Stimulated activated CD4-positive, alpha-beta T cell treated with anti-CD3 and anti-CD28 coated beads, TNF-alpha, amount 100 ng/mL, for 4 hours (primary cell): ENCODE results near the gene KCNH5.

Experiments used
- DNase-seq, 3 experiments: peaks; one replicate each; pipeline ENCODE4 v3.0.0-alpha.2; 2020; ENCODE audit warnings: low read depth in 3 of 3

Gene KCNH5

GRCh38 chr14:62673014-62673755 lies 372.1 kb downstream of the KCNH5 start:
- DNase-seq: no peak

DNA sequence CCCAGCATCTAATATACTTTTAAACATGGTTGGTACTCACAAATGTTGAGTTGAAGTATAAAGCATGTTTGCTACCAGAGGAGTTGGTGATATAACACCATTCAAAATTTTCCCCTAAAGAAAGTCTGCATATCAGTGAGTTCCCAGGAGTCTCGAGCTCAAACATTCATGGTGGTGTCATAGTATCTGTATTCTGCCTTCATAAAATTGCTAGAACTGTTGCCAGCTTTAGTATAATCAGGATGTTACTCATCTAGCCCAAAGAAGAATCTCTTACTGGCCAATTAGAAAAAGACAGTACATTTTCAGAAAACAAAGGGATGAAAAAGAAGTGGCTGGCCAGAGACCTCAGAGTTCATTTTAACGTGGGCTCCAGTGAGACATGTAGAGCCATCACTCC lies 374.7 kb downstream of the KCNH5 start:
- DNase-seq: no peak

DNA sequence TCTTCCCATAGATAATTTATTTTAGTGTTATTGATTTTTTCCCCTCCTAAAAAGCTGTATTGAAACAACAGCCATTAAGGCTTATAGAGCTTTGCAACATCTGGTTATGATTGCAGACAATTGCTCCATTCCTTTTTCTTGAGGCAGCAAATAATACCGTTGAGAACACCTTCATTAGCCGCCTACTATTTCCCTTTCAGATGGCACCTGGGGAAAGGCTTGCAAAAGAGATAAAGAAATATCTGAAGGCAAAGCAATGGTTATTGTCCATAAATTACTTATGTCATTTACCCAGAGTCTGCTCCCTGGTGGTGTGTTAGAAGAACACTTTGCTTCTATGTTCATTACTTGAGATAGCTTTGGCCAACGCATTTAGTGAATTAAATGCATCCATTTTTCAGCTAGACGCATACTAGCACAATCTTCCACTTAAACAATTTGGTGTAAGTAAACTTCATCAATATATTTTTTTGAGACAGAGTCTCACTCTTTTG lies 377.8 kb downstream of the KCNH5 start:
- no peak for DNase-seq

- no peak for DNase-seq
Measured at GRCh38 chr14:62665286-62665685, 380.0 kb downstream of the KCNH5 start.

DNA sequence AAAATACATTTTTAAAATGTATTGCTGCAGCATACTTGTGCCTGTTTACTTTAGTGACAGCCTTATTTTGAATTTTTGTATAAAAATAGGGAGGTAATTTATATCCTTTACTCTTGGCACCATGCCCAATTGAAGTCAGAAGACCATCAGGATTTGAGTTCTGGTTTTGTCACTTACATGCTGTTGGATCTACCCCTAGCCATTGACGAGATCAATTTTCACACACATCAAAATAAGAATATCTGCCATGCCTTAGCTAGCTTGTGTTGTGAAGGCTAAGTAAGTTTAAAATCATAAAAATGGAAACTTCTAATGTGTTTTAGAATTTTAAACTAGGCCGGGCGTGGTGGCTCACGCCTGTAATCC lies 381.8 kb downstream of the KCNH5 start:
- DNase-seq: no peak

DNA sequence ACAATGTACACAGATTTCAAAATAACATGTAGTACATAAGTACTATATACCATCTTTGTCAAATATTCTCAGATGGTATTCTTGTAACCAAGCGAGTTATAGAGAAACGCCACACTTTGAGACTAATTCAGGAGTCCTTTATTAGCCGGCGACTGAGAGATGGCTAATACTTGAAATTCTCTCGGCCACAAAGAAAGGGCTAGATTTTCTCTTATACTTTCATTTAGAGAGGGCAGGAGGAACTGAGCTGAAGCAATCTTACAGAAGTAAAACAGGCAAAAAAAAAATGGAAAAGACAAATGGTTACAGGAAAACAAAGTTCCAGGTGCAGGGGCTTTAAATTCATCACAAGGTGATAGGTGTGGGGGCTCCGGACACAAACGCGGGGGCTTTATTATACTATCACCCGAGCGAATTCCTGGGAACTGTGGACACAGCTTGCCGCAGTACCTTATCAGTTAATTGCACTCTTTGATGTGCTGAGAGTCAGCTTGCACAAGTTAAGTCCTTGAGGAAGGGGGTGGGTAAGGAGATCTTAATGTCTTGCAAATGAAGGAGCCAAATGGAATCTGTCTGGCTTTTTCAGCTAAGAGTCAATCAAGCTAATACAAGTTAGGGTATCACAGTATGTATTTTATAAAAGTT lies 382.3 kb downstream of the KCNH5 start:
- DNase-seq: no peak

- DNase-seq: no peak
Measured at GRCh38 chr14:62661818-62662217, 383.4 kb downstream of the KCNH5 start.

GRCh38 chr14:62658631-62659030 lies 386.6 kb downstream of the KCNH5 start:
- DNase-seq: no peak

DNA sequence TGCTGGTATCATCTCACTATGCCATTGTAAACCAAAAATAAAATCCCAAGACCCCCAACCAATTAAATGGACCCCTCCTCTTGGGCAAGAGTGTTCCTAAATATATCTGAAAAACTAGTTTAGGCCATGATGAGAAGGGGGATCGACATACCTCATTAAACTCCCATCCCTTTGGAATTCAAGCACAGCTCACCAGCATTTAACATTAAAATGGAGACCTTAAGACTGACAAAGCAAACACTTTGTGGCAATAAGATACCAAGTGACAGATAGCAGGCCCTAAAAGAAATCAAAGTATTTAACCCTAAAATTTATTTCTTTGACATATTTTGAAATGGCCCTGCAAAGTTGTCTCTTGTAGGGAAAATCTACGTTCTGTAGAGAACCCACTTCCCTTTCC lies 387.9 kb downstream of the KCNH5 start:
- DNase-seq: no peak

DNA sequence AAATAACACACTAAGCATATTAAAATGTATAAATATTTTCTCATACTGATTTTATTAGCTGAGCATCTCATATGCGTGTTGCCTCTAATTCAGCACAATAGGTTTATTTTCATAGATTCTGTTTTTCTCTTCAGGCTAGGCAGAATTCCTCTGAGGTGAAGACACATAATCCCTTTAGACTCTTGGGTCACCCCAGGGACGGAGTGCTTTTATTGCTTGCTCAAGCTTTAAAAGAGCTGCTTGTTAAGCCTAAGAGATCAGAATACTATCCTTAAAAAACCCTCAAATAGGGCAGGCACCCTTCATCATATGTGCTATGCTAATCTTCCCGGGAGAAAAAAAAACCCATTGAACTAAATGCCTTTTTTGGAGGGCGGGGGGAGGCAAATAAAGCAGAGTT lies 390.1 kb downstream of the KCNH5 start:
- DNase-seq: no peak

DNA sequence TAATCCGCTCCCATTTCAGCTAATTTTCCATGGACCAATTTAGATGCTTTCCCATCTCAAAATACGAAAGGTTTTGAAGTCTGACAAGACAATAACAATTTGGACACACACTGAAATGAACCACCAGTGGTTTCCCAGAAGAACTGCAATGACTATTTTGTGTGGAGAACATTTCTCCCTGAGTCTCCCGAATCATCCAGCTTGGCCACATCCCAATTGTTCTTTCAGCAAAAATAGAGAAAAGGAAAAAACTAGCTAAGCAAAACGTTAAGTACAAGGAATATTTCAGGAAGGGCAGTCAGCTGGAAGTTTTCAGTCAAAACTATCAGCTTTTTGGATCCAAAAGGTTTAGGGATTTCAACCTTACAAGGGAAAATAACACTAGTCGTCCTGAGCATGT lies 390.6 kb downstream of the KCNH5 start:
- DNase-seq: no peak
